ENCODE results near the gene MAP3K5. TPM values are rescaled to one million over a fixed set of nuclear protein-coding genes. Genes with fewer than 3 reads are reported as not detected.

MAP3K5 gene
- total RNA-seq, 2 donors from 2014 or later, result 17.5 to 18.9 TPM

GRCh38 chr6:136669299-136669699, 123.0 kb downstream of the MAP3K5 start:
- ATAC-seq, result peak; percentile 93
- DNase-seq, result no peak
- intact Hi-C loops (cut with DNase I, micrococcal nuclease), result no loop called here

DNA sequence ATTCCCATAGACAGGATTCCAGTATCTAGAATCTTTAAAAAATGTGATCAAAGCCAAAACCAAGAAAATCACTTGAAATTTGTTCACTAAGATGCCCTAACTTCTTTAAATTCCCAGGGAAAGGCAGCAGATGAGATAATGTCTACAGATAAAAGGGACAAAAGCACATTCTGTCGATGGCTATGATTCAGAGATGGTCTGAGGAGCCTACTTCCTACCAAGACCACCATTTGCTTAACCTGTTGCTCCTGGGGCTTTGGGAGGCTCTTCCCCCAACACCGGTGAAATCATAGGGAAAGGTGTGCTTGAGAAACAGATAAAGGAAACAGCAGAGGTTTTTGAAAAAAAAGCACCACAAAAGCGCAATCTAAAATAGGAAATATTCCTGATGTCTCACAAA, 123.7 kb downstream of the MAP3K5 start:
- DNase-seq, result no peak
- ATAC-seq, result no peak
- intact Hi-C loops (cut with DNase I, micrococcal nuclease), result no loop called here

GRCh38 chr6:136666041-136666440, 126.2 kb downstream of the MAP3K5 start:
- DNase-seq (no peak), ATAC-seq (no peak)
- intact Hi-C loops (cut with DNase I, micrococcal nuclease), result no loop called here

GRCh38 chr6:136662347-136663237, 129.7 kb downstream of the MAP3K5 start:
- DNase-seq (no peak), ATAC-seq (no peak)
- intact Hi-C loops (cut with DNase I, micrococcal nuclease), result no loop called here

DNA sequence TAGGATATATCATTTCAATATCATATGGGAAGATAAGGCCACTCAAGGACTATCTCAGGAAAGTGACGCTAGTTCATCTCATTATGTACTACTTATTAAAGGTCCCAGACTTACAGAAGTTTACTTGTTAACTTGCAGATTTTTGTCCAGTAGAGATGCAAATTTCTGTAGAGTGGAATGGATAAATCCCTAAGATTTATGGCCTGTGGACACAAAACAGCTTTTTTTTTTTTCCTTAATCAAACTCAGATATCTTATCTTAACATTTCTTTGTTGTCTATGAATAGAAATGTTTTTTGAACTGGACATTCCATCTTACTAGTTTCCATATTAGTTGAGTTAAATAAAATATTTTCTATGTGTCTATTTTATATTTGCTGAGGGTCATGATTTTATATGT, 131.6 kb downstream of the MAP3K5 start:
- ATAC-seq, result no peak
- intact Hi-C loops (cut with DNase I, micrococcal nuclease), result no loop called here
- DNase-seq, result no peak

DNA sequence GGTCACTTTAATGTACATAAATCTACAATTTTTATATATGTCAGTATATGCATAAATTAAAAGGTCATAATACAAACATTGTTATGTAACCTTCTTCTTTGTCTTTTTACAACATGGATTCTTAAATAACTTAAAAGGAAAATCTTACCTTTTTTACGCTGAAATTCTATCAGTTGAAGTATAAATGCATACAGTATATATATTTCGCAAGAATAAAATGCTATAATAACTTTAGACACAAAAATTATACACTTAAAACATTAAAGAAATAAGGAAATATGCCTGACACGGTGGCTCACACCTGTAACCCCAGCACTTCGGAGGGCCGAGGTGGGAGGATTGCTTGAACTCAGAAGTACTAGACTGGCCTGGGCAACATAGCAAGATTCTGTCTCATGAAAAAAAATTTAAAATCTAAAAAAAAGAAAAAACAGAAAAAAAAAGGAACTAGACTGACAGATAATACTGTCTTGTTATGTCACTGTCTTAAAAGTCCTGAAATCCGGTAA, 132.2 kb downstream of the MAP3K5 start:
- ATAC-seq (no peak), DNase-seq (no peak)
- intact Hi-C loops (cut with DNase I, micrococcal nuclease), result no loop called here

GRCh38 chr6:136658711-136659110, 133.6 kb downstream of the MAP3K5 start:
- no peak for ATAC-seq
- no peak for DNase-seq
- intact Hi-C loops (cut with DNase I, micrococcal nuclease), result no loop called here

DNA sequence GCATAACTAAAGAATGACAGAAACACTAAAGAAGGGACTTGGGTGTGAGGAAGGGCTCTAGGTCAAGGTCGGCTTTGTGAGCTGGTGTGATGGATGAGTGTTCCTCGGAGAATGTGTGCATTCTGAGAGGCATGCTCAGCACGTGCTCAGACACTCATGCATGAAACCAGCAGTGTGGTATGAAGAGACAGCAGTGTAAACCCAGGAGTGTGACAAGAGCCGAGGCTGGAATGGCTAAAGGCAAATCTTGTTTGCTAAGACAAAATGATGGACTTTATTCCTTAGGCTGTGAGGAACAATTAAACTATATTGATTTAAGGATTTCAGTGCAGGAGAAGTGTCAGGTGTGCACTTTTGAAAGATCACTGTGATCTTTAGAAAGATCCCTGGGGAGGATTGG, 134.6 kb downstream of the MAP3K5 start:
- intact Hi-C loops (cut with DNase I, micrococcal nuclease), result no loop called here
- DNase-seq (no peak), ATAC-seq (peak; percentile 91)

DNA sequence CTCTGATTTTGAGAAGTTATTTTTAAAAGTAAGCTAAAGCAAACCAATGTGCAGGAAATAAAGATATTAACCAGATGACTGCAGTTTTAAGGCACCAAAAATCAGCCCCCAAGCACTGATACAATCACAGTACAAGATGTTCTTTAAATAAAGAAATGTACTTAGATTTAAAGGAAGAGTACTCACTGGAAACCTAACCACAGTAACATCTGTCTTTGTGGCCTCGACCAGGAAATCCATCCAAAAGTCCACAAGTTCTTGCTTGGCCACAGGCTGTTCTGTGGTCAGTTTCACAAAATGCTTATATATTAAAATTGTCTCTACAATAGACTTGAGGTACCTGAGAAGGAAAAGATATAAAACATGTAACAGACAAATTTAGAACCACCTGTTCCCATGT, 136.2 kb downstream of the MAP3K5 start:
- ATAC-seq (no peak), DNase-seq (no peak)
- intact Hi-C loops (cut with DNase I, micrococcal nuclease), result no loop called here

DNA sequence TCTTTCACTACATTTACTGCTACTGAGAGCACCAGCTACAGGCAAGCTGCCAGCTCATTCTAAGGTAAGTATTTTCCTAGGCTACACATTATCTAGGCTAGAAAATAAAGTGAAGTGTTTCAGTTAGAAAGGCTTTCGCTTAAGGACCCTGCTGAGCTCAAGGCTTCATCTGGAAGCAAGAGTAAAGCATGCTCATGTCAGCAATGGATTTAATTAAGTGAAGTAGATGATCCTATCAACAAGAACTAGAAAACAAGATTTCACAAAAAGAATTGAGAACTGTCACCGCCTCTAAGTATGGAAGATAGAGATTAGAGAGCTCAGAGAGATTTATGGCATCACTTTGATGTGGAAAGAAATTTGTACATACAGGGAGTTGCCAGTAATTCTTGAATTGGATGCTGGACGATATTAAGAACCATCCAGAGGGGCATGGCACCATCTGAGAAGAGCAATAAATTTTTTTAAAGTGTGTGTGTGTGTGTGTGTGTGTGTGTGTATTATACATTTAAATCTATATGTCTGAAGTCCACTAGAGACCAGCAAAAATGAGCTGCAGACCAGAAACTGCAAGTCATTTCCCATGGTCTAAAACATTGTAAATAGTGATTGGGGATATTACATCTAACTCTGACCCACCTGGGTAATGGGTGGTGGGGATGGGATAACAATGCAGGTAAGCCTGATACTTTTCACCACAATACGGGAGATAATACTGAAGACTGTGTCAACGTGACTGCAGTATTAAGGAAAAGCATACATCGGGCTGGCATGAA, 136.8 kb downstream of the MAP3K5 start:
- intact Hi-C loops (cut with DNase I, micrococcal nuclease), result no loop called here
- DNase-seq (no peak), ATAC-seq (no peak)

- no peak for ATAC-seq
- intact Hi-C loops (cut with DNase I, micrococcal nuclease), result no loop called here
- no peak for DNase-seq
Measured at GRCh38 chr6:136654086-136654485, 138.2 kb downstream of the MAP3K5 start.

GRCh38 chr6:136652656-136653055, 139.6 kb downstream of the MAP3K5 start:
- ATAC-seq, result no peak

DNA sequence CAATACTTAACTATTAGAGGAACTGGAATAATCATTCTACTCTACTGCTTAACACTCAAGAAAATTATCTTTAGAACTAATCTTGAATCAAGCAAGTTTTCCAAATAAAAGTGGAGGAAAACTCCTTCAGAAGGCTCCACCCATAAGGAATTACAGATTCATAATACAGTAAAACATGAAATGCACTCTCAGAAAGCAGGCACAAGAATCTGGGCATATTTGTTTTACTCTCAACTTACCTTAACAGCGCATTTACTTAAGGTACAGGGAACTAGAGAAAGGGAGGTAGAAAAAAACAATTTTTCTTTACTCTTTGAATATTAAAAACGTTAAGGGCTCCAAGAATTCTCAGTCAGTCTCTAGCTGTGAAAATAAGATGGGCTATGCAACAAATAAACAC, 140.3 kb downstream of the MAP3K5 start:
- DNase-seq (no peak), ATAC-seq (no peak)
- intact Hi-C loops (cut with DNase I, micrococcal nuclease), result no loop called here

More at GRCh38 chr6:136652656-136653055, 139.6 kb downstream of the MAP3K5 start:
- DNase-seq, result no peak
- intact Hi-C loops (cut with DNase I, micrococcal nuclease), result no loop called here

DNA sequence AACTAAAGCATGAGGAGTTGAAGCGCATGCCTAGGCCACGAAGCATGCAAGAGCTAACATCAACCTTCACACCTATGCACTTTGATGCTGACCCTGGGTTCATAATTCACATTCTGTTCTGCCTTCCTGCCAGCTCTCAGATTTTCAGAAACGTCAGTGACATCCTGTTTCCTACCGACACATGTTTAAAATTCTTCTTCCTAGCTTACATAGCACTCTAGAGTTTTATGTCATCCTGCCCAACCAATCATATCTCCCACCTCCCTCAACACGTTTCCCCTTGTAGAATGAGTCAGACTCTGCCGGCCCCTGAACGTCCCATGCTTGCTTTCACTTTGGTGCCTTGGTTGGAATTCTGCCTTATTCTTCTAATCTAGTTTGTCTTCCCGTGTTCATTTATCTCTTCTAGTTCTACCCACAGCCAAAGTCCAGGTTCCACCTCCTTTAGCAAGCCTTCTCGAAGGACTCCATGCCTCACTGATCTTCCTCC, 144.9 kb downstream of the MAP3K5 start:
- no peak for ATAC-seq
- intact Hi-C loops (cut with DNase I, micrococcal nuclease), result loop anchor here in 1 of 2 donors (10.0 kb wide), 1 partner anchor 147 kb away; the partner anchor contains the start of gene MAP3K5
- no peak for DNase-seq

- no peak for ATAC-seq
- intact Hi-C loops (cut with DNase I, micrococcal nuclease), result loop anchor here in 1 of 2 donors (10.0 kb wide), 1 partner anchor 148 kb away; the partner anchor contains the start of gene MAP3K5
- no peak for DNase-seq
Measured at GRCh38 chr6:136646377-136646776, 145.9 kb downstream of the MAP3K5 start.

- ATAC-seq, result peak; percentile 20
- DNase-seq, result no peak
- intact Hi-C loops (cut with DNase I, micrococcal nuclease), result loop anchor here in 1 of 2 donors (10.0 kb wide), 1 partner anchor 150 kb away; the partner anchor contains the start of gene MAP3K5
Measured at GRCh38 chr6:136644597-136644952, 147.7 kb downstream of the MAP3K5 start.

DNA sequence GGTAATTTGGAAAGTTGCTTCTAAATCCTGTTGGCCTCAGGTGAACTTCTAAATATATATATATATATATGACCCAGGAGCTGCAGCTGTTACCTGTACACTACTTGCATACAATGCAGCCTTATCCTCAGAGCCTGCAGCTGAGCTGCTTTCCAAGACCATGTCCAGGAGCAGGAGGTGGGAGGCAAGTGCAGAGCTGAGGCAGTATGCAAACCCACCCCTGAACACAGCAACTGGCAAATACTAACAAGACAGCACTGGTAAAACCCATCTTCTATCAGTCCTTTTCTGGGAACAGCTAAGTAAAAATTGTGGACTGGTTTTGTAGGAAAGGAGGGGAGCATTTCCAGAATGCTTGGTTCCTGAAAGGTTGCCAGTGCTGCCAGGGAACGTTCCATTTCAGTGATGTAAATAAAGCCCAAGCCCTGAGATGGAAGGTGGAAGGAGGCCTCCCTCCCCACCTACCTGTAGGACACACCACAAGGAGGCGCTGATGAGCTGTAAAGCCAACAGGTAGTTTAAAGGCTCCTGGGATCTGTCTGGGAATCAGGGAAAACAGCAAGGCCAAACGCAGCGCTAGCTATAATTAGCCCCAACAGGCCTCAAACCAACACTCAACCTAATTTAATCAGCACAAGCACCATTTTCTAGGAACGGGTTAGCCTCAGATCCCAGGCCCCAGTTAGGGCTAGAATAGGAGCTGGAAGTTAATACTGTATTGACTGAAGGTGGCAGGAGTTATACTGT, 148.3 kb downstream of the MAP3K5 start:
- DNase-seq (peak; percentile 85 to 98), ATAC-seq (peak; percentile 98)
- intact Hi-C loops (cut with DNase I, micrococcal nuclease), result loop anchor here (2.0 to 10.0 kb wide), 2 partner anchors 149 to 151 kb away; partner anchors contain the start of gene MAP3K5 (in 2 of the 2)

DNA sequence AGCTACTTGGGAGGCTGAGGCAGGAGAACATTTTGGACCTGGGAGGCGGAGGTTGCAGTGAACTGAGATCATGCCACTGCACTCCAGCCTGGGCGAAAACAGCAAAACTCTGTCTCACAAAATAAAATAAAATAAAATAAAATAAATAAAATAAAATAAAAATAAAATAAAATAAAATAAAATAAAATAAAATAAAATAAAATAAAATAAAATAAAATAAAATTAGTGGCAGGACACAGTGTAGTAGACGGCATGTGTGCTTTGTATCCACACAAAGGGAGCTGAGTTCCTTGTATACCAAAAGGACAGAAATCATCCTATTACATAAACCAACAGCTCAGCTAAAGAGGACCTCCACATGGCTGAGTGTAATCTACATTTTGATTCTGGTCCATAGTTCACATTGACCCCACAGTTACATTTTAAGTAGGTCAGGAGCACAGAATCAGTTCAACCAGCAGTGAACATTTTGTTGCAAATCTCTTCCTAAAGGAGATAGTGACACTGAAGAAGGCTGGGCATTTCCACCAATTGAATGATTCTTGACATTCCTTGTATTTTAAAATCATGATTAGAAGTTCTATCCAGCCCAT, 150.3 kb downstream of the MAP3K5 start:
- intact Hi-C loops (cut with DNase I, micrococcal nuclease), result loop anchor here (2.0 to 10.0 kb wide), 2 partner anchors 151 to 153 kb away; partner anchors contain the start of gene MAP3K5 (in 2 of the 2)
- DNase-seq, result no peak

More for the DNA sequence above, 150.3 kb downstream of the MAP3K5 start:
- no peak for ATAC-seq

Measured in left colon (tissue), 2 donors.